RWPE2 (cell line): ENCODE results near the gene ITIH4.

Source experiments
- ATAC-seq: fragments of 200-7000 bp; cut with Tn5 transposase; 3 replicates; pipeline ENCODE4 v1.9.1; 2021; ENCODE audit warnings: low read depth
- DNase-seq: peaks from one replicate; pipeline ENCODE4 v3.0.0-alpha.2; 2020; ENCODE audit warnings: low spot score
- H3K27ac ChIP-seq: fragments of 450-650 bp; 2 replicates; pipeline ENCODE4 v1.5.1; 2017; ENCODE audit warnings: mild to moderate bottlenecking; ENCODE audit not compliant: poor library complexity, severe bottlenecking
- H3K27me3 ChIP-seq: fragments of 250-450 bp; sonication (Bioruptor Pico); 2 replicates; pipeline ENCODE4 v1.5.1; 2021; ENCODE audit warnings: mild to moderate bottlenecking, moderate library complexity; ENCODE audit not compliant: insufficient read depth, poor library complexity, severe bottlenecking
- H3K36me3 ChIP-seq: fragments of 250-450 bp; sonication (Bioruptor Pico); 2 replicates; pipeline ENCODE4 v1.5.1; 2020; ENCODE audit warnings: low read depth, mild to moderate bottlenecking, moderate library complexity
- H3K4me1 ChIP-seq: fragments of 250-450 bp; sonication (Bioruptor Pico); 2 replicates; pipeline ENCODE4 v1.5.1; 2021; ENCODE audit warnings: mild to moderate bottlenecking, moderate library complexity; ENCODE audit not compliant: insufficient read depth, poor library complexity, severe bottlenecking
- H3K4me3 ChIP-seq: fragments of 250-450 bp; sonication (Bioruptor Pico); 2 replicates; pipeline ENCODE4 v1.5.1; 2021; ENCODE audit warnings: mild to moderate bottlenecking, moderate library complexity; ENCODE audit not compliant: severe bottlenecking
- H3K9me3 ChIP-seq: fragments of 250-450 bp; sonication (Bioruptor Pico); 2 replicates; pipeline ENCODE4 v1.5.1; 2021; ENCODE audit warnings: mild to moderate bottlenecking, moderate library complexity; ENCODE audit not compliant: severe bottlenecking
- CTCF ChIP-seq: fragments of 450-650 bp; IDR thresholded peaks from one replicate; pipeline ENCODE4 v1.5.1; 2017; ENCODE audit warnings: mild to moderate bottlenecking, moderate library complexity; ENCODE audit not compliant: poor library complexity, severe bottlenecking

ITIH4 gene

GRCh38 chr3:52792961-52793695 lies 37.3 kb downstream of the ITIH4 start:
- H3K4me1 ChIP-seq = no peaks in the 10 kb centered on the region
- DNase-seq (no peak), ATAC-seq (no peak)
- no peaks in the 10 kb centered on the region for H3K36me3 ChIP-seq
- no peak for TF ChIP-seq CTCF
- H3K9me3 ChIP-seq = no peaks in the 10 kb centered on the region
- H3K27ac ChIP-seq = no peak overlapping the region
- H3K27me3 ChIP-seq = no peaks in the 10 kb centered on the region
- no peak overlapping the region for H3K4me3 ChIP-seq

- H3K27me3 ChIP-seq = no peaks in the 10 kb centered on the region
- no peaks in the 10 kb centered on the region for H3K9me3 ChIP-seq
- DNase-seq = no peak
- no peak overlapping the region for H3K4me3 ChIP-seq
- no peaks in the 10 kb centered on the region for H3K36me3 ChIP-seq
- no peaks in the 10 kb centered on the region for H3K4me1 ChIP-seq
- ATAC-seq = no peak
- no peak overlapping the region for H3K27ac ChIP-seq
- no peak for TF ChIP-seq CTCF
These were observed 38.1 kb downstream of the ITIH4 start for GRCh38 chr3:52792413-52792812.

- H3K4me1 ChIP-seq = no peaks in the 10 kb centered on the region
- no peaks in the 10 kb centered on the region for H3K9me3 ChIP-seq
- H3K36me3 ChIP-seq = no peaks in the 10 kb centered on the region
- H3K4me3 ChIP-seq = no peak overlapping the region
- H3K27ac ChIP-seq = no peak overlapping the region
- no peak for TF ChIP-seq CTCF
- DNase-seq = no peak
- no peaks in the 10 kb centered on the region for H3K27me3 ChIP-seq
- ATAC-seq = no peak
These were observed 38.5 kb downstream of the ITIH4 start for GRCh38 chr3:52791928-52792327.

- TF ChIP-seq CTCF = no peak
- Histone ChIP-seq H3K27ac (no peak overlapping the region), H3K4me1 (no peaks in the 10 kb centered on the region), H3K36me3 (no peaks in the 10 kb centered on the region), H3K9me3 (no peaks in the 10 kb centered on the region), H3K27me3 (no peaks in the 10 kb centered on the region), H3K4me3 (no peak overlapping the region)
- ATAC-seq = no peak
- no peak for DNase-seq
These were observed 39.1 kb downstream of the ITIH4 start for GRCh38 chr3:52791366-52791765.

- Histone ChIP-seq H3K4me3 (no peak overlapping the region), H3K27ac (no peak overlapping the region), H3K4me1 (no peaks in the 10 kb centered on the region), H3K27me3 (no peaks in the 10 kb centered on the region), H3K9me3 (no peaks in the 10 kb centered on the region), H3K36me3 (no peaks in the 10 kb centered on the region)
- no peak for TF ChIP-seq CTCF
- ATAC-seq (no peak), DNase-seq (no peak)
These were observed 39.7 kb downstream of the ITIH4 start for GRCh38 chr3:52790741-52791140.
